ENCODE data around the gene ZFYVE9. TPM values are rescaled to one million over a fixed set of nuclear protein-coding genes. Genes with fewer than 3 reads are reported as not detected.

The ZFYVE9 gene
- total and polyA plus RNA-seq, 2 of the 13 experiments (the other 11 are each of a cell fraction or from before 2014, with no cell fraction given) = 9.2 to 19.8 TPM

GRCh38 chr1:52142220-52143183, 613 bp downstream of the ZFYVE9 start (continued):
- no peak for TF ChIP-seq ZBTB34 (CRISPR knock-in tag; IDR thresholded peaks at IDR 0.05)
- no peak for TF ChIP-seq ZNF646 (CRISPR knock-in tag; IDR thresholded peaks at IDR 0.05)
- TF ChIP-seq ZNF547 (CRISPR knock-in tag; IDR thresholded peaks at IDR 0.05) = peak; percentile 65; the same call in 1 of the 2 replicates
- no peak for TF ChIP-seq NBN (conservative IDR thresholded peaks at IDR 0.05)
- no peak for TF ChIP-seq ZNF879 (CRISPR knock-in tag; IDR thresholded peaks at IDR 0.05)
- no peak for TF ChIP-seq ATM (IDR thresholded peaks at IDR 0.05; ENCODE audit: borderline replicate concordance)
- no peak for TF ChIP-seq SUZ12 (IDR thresholded peaks at IDR 0.05; ENCODE audit: low read depth, low read length)
- TF ChIP-seq E2F2 (CRISPR knock-in tag; IDR thresholded peaks at IDR 0.05; ENCODE audit: borderline replicate concordance) = no peak
- TF ChIP-seq IKZF4 (CRISPR knock-in tag; IDR thresholded peaks at IDR 0.05; ENCODE audit: borderline replicate concordance, low read depth, not compliant biosample characterization) = no peak
- TF ChIP-seq PPARG (CRISPR knock-in tag; conservative IDR thresholded peaks at IDR 0.05) = no peak
- TF ChIP-seq POLR2AphosphoS2 (IDR thresholded peaks at IDR 0.05; ENCODE audit: low read depth, low read length) = no peak
- no peak for TF ChIP-seq THAP8 (CRISPR knock-in tag; IDR thresholded peaks at IDR 0.05; ENCODE audit: borderline replicate concordance)
- no peak for TF ChIP-seq GATAD1 (CRISPR knock-in tag; IDR thresholded peaks at IDR 0.05)
- TF ChIP-seq CENPBD1 (CRISPR knock-in tag; IDR thresholded peaks at IDR 0.05; ENCODE audit: borderline replicate concordance, low read depth) = no peak
- TF ChIP-seq SMAD3 (CRISPR knock-in tag; IDR thresholded peaks at IDR 0.05) = no peak
- no peak for TF ChIP-seq ZNF616 (CRISPR knock-in tag; IDR thresholded peaks at IDR 0.05; ENCODE audit: low read depth)
- no peak for TF ChIP-seq HDAC6 (IDR thresholded peaks at IDR 0.05; ENCODE audit: low read depth, low read length)
- TF ChIP-seq RFXAP (CRISPR knock-in tag; IDR thresholded peaks at IDR 0.05; ENCODE audit: borderline replicate concordance) = no peak
- TF ChIP-seq ZMYM3 (CRISPR knock-in tag; IDR thresholded peaks at IDR 0.05) = no peak

Measured in HepG2 (cell line).